ENCODE results near the gene AMOT. TPM values are rescaled to one million over a fixed set of nuclear protein-coding genes. Genes with fewer than 3 reads are reported as not detected.

AMOT gene
- total RNA-seq, 1 donor from 2014 or later = 12.5 TPM

GRCh38 chrX:112746812-112747595 lies 93.6 kb downstream of the AMOT start:
- peak; percentile 21 for DNase-seq (ENCODE audit: low spot score)

DNA sequence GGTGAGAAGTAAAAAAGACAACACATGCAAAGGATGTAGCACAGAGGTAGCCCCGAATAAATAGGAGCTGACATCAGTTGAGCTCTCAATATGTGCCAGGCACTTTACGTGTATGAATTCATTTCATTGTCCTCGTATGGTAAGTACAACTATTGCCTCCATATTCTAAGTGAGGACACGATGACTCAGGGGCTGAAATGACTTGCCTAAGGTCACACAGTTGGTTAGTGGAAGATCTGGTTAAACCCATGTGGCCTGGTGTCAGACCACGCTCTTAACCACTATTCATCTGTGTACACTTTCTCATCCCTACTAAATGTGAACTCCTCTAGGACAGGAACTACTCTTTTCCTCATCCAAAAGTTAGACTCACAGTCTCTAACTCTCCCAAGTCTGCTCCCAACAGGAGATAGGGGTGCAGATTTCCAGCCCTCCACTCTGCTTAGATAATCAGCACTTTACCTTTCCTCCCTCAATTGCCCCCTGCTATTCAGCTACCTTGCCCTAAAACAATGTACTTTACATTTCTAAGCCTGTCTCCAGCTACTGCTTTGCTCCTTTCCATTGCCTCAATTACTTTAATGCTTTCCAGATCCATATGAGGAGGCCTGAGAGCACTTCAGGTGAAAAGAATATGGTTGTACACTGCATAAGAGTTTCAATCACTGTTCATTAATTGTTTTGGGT lies 102.1 kb downstream of the AMOT start:
- no peak for DNase-seq (ENCODE audit: low spot score)

DNA sequence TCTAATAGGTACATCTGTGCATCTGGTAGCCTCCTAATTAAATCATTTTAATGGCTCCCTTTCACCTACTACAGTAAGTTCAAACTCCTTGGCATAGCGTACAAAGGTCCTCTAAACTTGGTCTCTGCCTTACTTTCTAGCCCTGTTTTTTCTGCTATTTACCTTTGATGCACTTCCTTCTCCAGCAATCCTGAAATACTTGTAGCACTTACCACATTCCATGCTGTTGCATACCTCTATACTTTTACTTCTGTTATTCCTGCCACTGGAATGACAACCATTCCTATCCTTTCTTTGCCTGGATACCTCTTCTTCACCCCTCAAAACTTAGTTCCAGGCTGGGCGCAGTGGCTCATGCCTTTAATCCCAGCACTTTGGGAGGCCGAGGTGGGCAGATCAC lies 104.3 kb downstream of the AMOT start:
- no peak for DNase-seq (ENCODE audit: low spot score)

DNA sequence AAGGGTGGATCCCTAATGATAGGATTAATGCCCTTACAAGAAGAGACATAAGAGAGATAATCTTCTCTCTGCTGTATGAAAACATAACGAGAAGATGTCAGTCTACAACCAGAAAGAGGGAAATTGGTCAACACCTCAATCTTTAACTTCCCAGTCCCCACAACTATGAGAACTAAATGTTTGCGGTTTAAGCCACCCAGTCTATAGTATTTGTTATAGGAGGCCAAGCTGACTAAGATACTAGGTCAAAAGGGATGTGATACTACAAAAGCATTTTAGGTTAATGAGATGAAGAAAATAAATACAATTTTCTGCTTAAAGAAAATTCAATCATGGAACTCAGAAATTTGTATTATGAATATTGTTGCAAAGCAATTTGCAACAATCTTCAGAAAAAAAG lies 105.5 kb downstream of the AMOT start:
- no peak for DNase-seq (ENCODE audit: low spot score)

DNA sequence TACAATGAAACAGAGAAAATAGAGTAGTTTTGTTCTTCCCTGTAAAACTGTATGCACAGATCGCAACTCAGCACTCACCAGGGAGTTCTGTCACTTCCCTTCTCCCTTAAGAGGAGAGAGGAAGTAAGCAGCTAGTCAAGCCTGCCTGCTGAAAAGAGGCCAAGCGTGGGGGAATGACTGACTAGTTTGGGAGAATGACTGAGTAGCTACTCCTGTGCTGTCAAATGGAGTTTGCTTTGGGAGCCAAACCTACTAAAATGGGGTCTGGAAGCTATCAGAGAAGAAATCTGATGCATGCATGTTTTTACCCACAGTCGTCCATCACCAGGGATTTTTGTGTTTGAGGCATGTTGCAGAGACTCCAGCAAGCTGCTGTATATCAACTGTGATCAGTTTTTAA lies 106.3 kb downstream of the AMOT start:
- peak; percentile 70 for DNase-seq (ENCODE audit: low spot score)

DNA sequence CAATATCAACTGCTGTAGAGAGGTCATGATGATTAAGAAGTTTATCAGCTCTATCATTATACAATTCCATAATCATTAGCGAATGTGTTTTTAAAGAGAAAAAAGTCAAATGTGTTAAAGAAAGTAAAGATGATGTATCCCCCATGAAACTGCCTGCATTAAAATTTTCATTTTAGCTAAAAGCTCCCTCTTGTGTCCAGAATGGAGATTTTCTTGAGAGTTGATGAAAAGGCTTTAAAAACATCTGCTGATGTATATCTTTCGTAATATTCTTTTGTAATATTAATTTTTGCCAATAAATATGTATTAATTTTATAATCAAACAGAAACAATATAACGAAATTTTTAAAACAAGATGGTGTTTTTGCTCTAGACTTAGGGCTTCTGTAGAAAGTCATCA lies 108.8 kb downstream of the AMOT start:
- DNase-seq (ENCODE audit: low spot score) = no peak

Other genes with a start within 250 kb of the AMOT start
- 1.4 TPM for gene LHFPL1, start 160.9 kb downstream of the AMOT start, total RNA-seq (ENCODE audit: insufficient read depth, low replicate concordance)